ENCODE data around the gene IFI27L2.

The IFI27L2 gene

GRCh38 chr14:94121485-94121884 lies 7.9 kb downstream of the IFI27L2 start:
- DNase-seq, result no peak

GRCh38 chr14:94120667-94121340 lies 8.6 kb downstream of the IFI27L2 start:
- no peak for DNase-seq

- DNase-seq, result no peak
Observed at GRCh38 chr14:94119071-94119470, 10.3 kb downstream of the IFI27L2 start.

- DNase-seq, result no peak
Observed at GRCh38 chr14:94117856-94118255, 11.5 kb downstream of the IFI27L2 start.

GRCh38 chr14:94116701-94117100 lies 12.7 kb downstream of the IFI27L2 start:
- DNase-seq, result no peak

- DNase-seq, result no peak
Observed at GRCh38 chr14:94115631-94116030, 13.8 kb downstream of the IFI27L2 start.

- no peak for DNase-seq
Observed at GRCh38 chr14:94115058-94115591, 14.3 kb downstream of the IFI27L2 start.

GRCh38 chr14:94114589-94115057 lies 14.8 kb downstream of the IFI27L2 start:
- DNase-seq, result no peak

GRCh38 chr14:94113908-94114588 lies 15.4 kb downstream of the IFI27L2 start:
- no peak for DNase-seq

- DNase-seq, result no peak
Observed at GRCh38 chr14:94113490-94113889, 15.9 kb downstream of the IFI27L2 start.

- DNase-seq, result no peak
Observed at GRCh38 chr14:94113073-94113472, 16.3 kb downstream of the IFI27L2 start.

- DNase-seq, result no peak
Observed at GRCh38 chr14:94112513-94113063, 16.8 kb downstream of the IFI27L2 start.

- no peak for DNase-seq
Observed at GRCh38 chr14:94111276-94112095, 17.9 kb downstream of the IFI27L2 start.

GRCh38 chr14:94110552-94111181 lies 18.7 kb downstream of the IFI27L2 start, which contains the start of gene IFI27:
Gene IFI27, plus strand, starts transcription at chr14:94110736.
- no peak for DNase-seq

GRCh38 chr14:94109915-94110250 lies 19.5 kb downstream of the IFI27L2 start:
- DNase-seq, result no peak

- DNase-seq, result no peak
Observed at GRCh38 chr14:94104731-94105130, 24.7 kb downstream of the IFI27L2 start.

- no peak for DNase-seq
Observed at GRCh38 chr14:94103554-94104150, 25.8 kb downstream of the IFI27L2 start.

GRCh38 chr14:94102768-94103482 lies 26.5 kb downstream of the IFI27L2 start:
- no peak for DNase-seq

GRCh38 chr14:94101748-94102147 lies 27.7 kb downstream of the IFI27L2 start:
- no peak for DNase-seq

GRCh38 chr14:94100847-94101246 lies 28.6 kb downstream of the IFI27L2 start:
- DNase-seq, result no peak

GRCh38 chr14:94099006-94099405 lies 30.4 kb downstream of the IFI27L2 start:
- DNase-seq, result no peak
